HG03432 (cell line): ENCODE results near the gene LIPT1.
A peak's percentile ranks its signal among the peaks of the same experiment; 100 is the strongest.
"Not testable (repeated sequence)": the region's sequence is repeated elsewhere in the genome, so short reads cannot be mapped to it uniquely, and the experiment has no call there.

Experiments
- ATAC-seq: cut with Tn5 transposase; IDR thresholded peaks from one replicate; pipeline ENCODE4 v1.9.1; 2021; ENCODE audit warnings: mild to moderate bottlenecking, moderate library complexity; ENCODE audit not compliant: unreplicated experiment

The LIPT1 gene

GRCh38 chr2:99154643-99155536, at the start of gene LIPT1, which contains the start of gene TSGA10:
Gene LIPT1 (plus strand): TSS chr2:99154967. CDS start chr2:99161958, 6,991 bp downstream.
Gene TSGA10 (minus strand): TSS chr2:99154942. CDS start chr2:99109439, 45,503 bp downstream.
- peak; percentile 97 for ATAC-seq

GRCh38 chr2:99106913-99107312, 47.9 kb upstream of the LIPT1 start:
- ATAC-seq = no peak

GRCh38 chr2:99111236-99111635, 43.5 kb upstream of the LIPT1 start:
- ATAC-seq = no peak

- ATAC-seq = no peak
These were observed 42.8 kb upstream of the LIPT1 start for GRCh38 chr2:99111945-99112344.

- ATAC-seq = no peak
These were observed 42.1 kb upstream of the LIPT1 start for GRCh38 chr2:99112617-99113016.

- ATAC-seq = no peak
These were observed 26.8 kb upstream of the LIPT1 start for GRCh38 chr2:99127981-99128380.

GRCh38 chr2:99135044-99135556, 19.7 kb upstream of the LIPT1 start:
- not testable (repeated sequence) for ATAC-seq

GRCh38 chr2:99139003-99139402, 15.8 kb upstream of the LIPT1 start:
- ATAC-seq = no peak

GRCh38 chr2:99140056-99140859, 14.5 kb upstream of the LIPT1 start:
- no peak for ATAC-seq

- ATAC-seq = peak; percentile 45
These were observed 14.0 kb upstream of the LIPT1 start for GRCh38 chr2:99140860-99141109.

GRCh38 chr2:99141110-99142108, 13.4 kb upstream of the LIPT1 start, which contains the start of gene C2orf15:
Gene C2orf15 (plus strand): TSS chr2:99141707. CDS start chr2:99150559, 8,852 bp downstream.
- ATAC-seq = peak; percentile 91

- no peak for ATAC-seq
These were observed 4.1 kb upstream of the LIPT1 start for GRCh38 chr2:99150706-99151105.

- no peak for ATAC-seq
These were observed 2.4 kb upstream of the LIPT1 start for GRCh38 chr2:99152199-99152895.

- ATAC-seq = no peak
These were observed 704 bp upstream of the LIPT1 start for GRCh38 chr2:99153921-99154604.

- no peak for ATAC-seq
These were observed 2.1 kb downstream of the LIPT1 start for GRCh38 chr2:99156891-99157290.

GRCh38 chr2:99158599-99158998, 3.8 kb downstream of the LIPT1 start:
- ATAC-seq = no peak

GRCh38 chr2:99159594-99159993, 4.8 kb downstream of the LIPT1 start:
- ATAC-seq = no peak

GRCh38 chr2:99166218-99166617, 11.5 kb downstream of the LIPT1 start:
- ATAC-seq = no peak

- ATAC-seq = no peak
These were observed 14.8 kb downstream of the LIPT1 start for GRCh38 chr2:99169534-99169933.
